Activated CD4-positive, alpha-beta T cell treated with anti-CD3 and anti-CD28 coated beads, Interleukin-2, amount 50 U/mL, for 4 hours (primary cell): ENCODE measurements around the gene TPI1.
A peak's percentile ranks its signal among the peaks of the same experiment; 100 is the strongest.

ENCODE experiments used
- DNase-seq, 2 experiments: peaks; one replicate each; pipeline ENCODE4 v3.0.0-alpha.2; 2020

The TPI1 gene

GRCh38 chr12:6828781-6829535 is 38.4 kb upstream of the TPI1 start:
- DNase-seq, result peak in 1 of 2 experiments; percentile 34

- DNase-seq, result no peak
Measured at GRCh38 chr12:6829536-6830220, 37.7 kb upstream of the TPI1 start.

DNA sequence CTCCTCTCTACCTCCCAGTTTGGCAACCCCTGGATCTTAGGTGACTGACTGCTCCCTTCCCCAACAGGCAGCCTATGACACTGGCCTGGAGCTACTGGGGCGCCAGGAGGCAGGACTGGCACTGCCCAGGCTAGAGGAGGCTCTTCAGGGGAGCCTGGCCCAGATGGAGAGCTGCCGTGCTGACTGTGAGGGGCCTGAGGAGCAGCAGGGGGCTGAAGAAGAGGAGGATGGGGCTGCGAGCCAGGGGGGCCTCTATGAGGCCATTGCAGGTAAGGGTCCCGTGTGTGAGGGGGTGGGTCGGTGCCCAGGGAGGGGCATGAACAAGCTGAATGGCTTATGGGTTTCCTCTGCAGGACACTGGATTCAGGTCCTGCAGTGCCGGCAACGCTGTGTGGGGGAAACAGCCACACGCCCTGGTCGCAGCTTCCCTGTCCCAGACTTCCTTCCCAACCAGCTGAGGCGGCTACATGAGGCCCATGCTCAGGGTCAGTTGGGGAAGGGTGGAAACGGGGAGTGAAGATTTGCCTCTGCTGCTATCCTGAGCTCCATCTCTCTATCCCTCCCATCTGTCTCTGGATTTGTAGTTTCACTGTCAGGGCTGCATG is 36.9 kb upstream of the TPI1 start:
- DNase-seq, result no peak

- no peak for DNase-seq
Measured at GRCh38 chr12:6830999-6831398, 36.3 kb upstream of the TPI1 start.

DNA sequence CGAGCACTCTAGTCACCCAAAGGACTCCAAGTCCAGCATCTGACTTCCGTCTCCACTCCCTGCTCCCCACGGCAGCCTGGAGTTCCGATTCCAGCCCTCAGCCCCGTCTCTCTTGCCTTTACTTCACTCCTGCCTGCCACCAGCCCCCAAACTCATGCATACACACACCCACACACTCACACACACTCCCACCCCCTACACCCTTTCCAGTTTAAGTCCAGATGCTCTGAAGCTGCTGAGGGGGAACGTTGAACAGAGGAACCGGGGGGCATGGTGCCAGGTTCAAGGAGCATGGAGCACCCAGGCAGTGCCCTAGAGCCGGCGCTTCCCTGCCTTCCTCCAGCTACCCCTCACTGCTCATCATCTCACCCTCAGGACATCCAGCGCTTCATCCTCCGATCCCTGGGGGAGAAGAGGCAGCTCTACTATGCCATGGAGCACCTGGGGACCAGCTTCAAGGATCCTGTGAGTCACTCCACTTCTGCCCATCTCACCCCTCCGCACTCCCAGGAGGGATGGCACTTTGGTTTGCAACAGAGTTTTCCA is 35.8 kb upstream of the TPI1 start:
- no peak for DNase-seq

- no peak for DNase-seq
Measured at GRCh38 chr12:6832125-6832524, 35.2 kb upstream of the TPI1 start.

- DNase-seq, result no peak
Measured at GRCh38 chr12:6833189-6833890, 34.0 kb upstream of the TPI1 start.

- DNase-seq, result no peak
Measured at GRCh38 chr12:6834254-6834653, 33.1 kb upstream of the TPI1 start.

DNA sequence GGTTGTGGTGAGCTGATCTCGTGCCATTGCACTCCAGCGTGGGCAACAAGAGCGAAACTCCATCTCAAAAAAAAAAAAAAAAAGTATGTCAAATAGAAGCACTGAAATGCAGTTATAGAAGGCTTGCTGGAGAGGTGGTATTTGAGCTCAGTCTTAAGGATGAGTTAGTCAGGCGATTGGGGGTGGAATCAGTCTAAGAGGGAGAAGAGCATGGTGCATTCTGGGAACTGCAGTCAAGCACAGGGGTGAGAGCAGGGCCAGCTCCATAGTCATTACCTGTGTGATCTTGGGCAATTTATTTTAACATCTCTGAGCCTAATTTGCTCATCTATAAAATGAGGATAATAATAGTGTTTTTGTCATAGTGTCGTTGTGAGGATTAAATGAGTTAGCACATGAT is 32.5 kb upstream of the TPI1 start:
- no peak for DNase-seq

DNA sequence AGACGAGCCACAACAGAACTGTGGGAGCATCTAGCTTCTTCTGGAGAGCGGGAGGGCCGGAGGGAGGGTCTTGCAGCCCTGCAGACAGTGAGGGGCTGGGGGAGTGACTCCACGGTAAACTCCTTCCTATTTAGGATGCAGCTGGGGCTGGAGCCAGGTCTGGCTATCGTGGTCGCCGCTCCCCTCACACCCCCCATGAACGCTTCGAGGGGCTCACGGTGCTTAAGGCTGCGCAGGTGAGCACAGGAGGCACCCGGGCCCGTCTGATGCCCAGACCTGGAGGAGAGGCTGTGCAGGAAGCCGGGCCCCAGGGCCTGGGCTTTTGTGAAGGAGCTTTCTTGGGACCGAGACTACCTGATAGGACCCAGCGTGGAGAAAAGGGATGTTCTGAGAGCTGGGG is 30.5 kb upstream of the TPI1 start:
- DNase-seq, result no peak

DNA sequence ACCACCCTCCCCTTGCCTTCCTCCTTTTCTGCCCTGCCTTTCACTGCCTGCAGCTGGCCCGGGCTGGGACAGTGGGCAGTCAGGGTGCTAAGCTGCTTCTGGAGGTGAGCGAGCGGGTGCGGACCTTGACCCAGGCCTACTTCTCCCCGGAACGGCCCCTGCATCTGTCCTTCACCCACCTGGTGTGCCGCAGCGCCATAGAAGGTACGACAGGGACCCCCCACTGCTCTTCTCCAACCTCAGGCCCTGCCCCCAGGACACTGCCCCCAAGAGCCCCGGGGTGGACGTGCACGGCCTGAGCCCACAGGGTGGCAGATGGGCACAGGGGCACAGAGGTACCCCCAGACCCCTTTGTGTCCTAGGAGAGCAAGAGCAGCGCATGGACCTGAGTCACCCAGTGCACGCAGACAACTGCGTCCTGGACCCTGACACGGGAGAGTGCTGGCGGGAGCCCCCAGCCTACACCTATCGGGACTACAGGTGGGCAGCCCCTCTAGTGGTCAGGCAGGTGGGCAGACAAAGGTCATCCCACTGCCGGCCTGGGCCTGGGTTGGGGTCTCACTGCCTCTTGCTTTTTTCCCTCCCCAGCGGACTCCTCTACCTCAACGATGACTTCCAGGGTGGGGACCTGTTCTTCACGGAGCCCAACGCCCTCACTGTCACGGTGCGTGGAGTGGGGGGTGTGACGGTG is 29.8 kb upstream of the TPI1 start:
- no peak for DNase-seq

GRCh38 chr12:6838854-6839253 is 28.5 kb upstream of the TPI1 start:
- DNase-seq, result no peak

- no peak for DNase-seq
Measured at GRCh38 chr12:6839482-6840201, 27.7 kb upstream of the TPI1 start.

DNA sequence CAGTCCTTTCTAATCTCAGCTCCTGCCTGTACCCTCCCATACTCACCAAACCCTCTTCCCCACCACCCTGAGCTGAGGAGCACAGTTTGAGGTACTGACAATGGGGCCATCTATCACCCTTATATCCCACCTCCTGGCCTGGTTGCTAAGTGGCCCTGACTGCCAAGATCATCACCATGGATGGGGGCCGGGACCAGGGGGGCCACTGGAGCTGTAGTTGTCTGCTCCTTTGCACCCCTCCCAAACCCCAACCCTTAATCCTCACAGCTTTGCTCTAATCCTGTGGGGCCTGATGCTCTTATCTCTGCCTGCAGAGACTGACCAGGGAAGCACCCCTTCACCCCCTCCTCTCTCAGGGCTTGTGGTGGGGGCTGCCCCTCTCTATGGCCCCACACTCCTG is 27.0 kb upstream of the TPI1 start:
- DNase-seq, result no peak

DNA sequence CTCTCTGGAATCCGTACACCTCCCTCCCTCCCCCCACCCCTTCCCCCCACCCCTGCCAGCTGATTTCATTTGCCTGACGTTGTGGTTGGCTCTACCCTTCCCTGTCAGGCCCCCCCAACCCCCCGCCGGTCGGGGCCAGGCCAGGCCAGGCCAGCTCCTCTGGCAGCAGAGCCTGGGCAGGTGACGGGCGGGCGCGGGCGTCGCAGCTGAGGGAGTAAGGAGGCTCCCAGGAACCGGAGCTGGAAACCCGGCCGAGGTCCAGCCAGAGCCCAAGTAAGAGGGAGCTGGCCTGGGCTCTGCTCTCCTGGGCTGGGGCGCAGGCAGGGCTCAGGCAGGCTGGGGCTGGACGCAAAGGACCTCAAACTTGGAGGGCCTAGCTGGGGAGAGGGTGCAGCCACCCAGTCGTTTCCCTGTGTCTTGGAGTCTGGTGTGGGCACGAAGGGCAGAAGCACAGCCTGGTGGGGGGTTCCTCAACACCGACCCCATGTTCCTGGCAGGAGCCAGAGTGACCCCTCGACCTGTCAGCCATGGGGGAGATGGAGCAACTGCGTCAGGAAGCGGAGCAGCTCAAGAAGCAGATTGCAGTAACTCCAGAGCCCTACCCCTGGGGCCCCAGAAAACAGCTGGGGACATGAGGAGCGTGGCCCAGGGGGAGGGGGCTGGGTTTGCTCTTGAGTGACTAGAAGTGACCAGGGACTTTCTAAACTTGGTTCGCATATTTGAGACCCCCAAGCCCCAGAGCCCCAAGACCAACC is 26.4 kb upstream of the TPI1 start, which contains the start of gene GNB3:
Gene GNB3, plus strand, starts transcription at position 165 of the 755 bp plus-strand sequence. Its CDS starts 363 bp downstream, at position 528.
- no peak for DNase-seq

DNA sequence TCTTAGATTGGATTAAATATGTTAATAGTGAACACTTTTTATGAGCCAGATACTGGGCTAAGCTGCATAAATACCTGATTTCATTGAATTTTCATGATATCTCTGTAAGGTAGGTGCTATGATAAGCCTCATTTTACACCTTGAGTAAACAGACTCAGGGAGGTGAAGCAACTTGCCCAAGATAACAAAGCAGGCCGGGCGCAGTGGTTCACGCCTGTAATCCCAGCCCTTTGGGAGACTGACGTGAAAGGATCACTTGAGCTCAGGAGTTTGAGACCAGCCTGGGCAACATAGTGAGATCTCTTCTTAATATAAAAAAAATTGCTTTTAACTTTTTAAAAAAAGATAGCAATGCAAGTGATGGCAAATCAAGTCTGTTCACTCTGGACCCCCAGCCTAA is 25.3 kb upstream of the TPI1 start:
- no peak for DNase-seq

- DNase-seq, result no peak
Measured at GRCh38 chr12:6843118-6843902, 24.0 kb upstream of the TPI1 start.

GRCh38 chr12:6845395-6845794 is 21.9 kb upstream of the TPI1 start:
- no peak for DNase-seq

GRCh38 chr12:6846316-6846869 is 20.9 kb upstream of the TPI1 start:
- DNase-seq, result no peak

- no peak for DNase-seq
Measured at GRCh38 chr12:6847676-6848075, 19.7 kb upstream of the TPI1 start.
